ENCODE results near the gene IRF2BPL. TPM values are rescaled to one million over a fixed set of nuclear protein-coding genes. Genes with fewer than 3 reads are reported as not detected.

IRF2BPL gene
- total and polyA plus RNA-seq, 2 of the 8 experiments (the other 6 are each of a cell fraction or from before 2014, with no cell fraction given): 18.8 to 57.0 TPM

- peak overlapping the region; percentile 1; the same call in 1 of the 2 replicates for H2BK15ac ChIP-seq (ENCODE audit: low read length)
- H3K14ac ChIP-seq (ENCODE audit: insufficient read length): no peak overlapping the region
- ChIA-PET POLR2A (ENCODE audit: partially characterized antibody) (interaction anchor here (0.8 to 2.5 kb wide), 6 partner anchors 10 to 51 kb away, joined by 3 to 15 read pairs (median 4); no protein-coding TSS in a partner anchor), CTCF (ENCODE audit: partially characterized antibody) (interaction anchor here (0.7 to 25.2 kb wide), 16 partner anchors 8 to 133 kb away, joined by 3 to 280 read pairs (median 6); no protein-coding TSS in a partner anchor)
- no peak overlapping the region for H3K27ac ChIP-seq (ENCODE audit: low read depth, low read length)
- H3K23ac ChIP-seq (ENCODE audit: insufficient read length): no peak overlapping the region
- H3K23me2 ChIP-seq (ENCODE audit: low read depth, low read length): no peaks in the 10 kb centered on the region; the same call in 1 of the 2 replicates
- H3K9ac ChIP-seq (replicated peaks in 1 of 4; ENCODE audit: extremely low read depth in 1 of 4, low read depth in 3 of 4, low read length in 3 of 4): no peak overlapping the region
- no peak overlapping the region for H3K4ac ChIP-seq (replicated peaks; ENCODE audit: insufficient read length, low read depth, low read length)
- H2AK5ac ChIP-seq (ENCODE audit: low read depth, low read length): no peak overlapping the region
- DNase-seq (ENCODE audit: low read depth in 1 of 2, low spot score in 2 of 2) (no peak), FAIRE-seq (no peak)
- no peak overlapping the region for H3K4me3 ChIP-seq (ENCODE audit: extremely low read depth in 1 of 4, insufficient read depth in 2 of 4, low read depth in 3 of 4, low read length in 4 of 4)
- no peak overlapping the region for H2BK20ac ChIP-seq (ENCODE audit: low read length)
- no peak overlapping the region for H3K56ac ChIP-seq (replicated peaks; ENCODE audit: insufficient read length, low read depth, low read length)
- peaks cover 3% of the 10 kb centered on the region; the same call in 1 of the 2 replicates for H3K79me1 ChIP-seq (ENCODE audit: low read depth, low read length)
- H3K27me3 ChIP-seq (replicated peaks in 1 of 4; ENCODE audit: control insufficient read depth in 3 of 4, extremely low read depth in 1 of 4, insufficient read depth in 3 of 4, low read length in 3 of 4): no peaks in the 10 kb centered on the region
- WGBS, 2 experiments (ENCODE audit: extremely low coverage in 1 of 2, insufficient coverage in 1 of 2, insufficient read length in 1 of 2, insufficient replicate concordance in 2 of 2, low coverage in 1 of 2, low lambda C conversion rate in 2 of 2, missing lambda C conversion rate in 1 of 2): 97% methylated on average over 3 of the region's 3 CpGs; no CpG with 5 or more reads in 1 of the 2 experiments
- no peak overlapping the region for H4K5ac ChIP-seq (ENCODE audit: insufficient read length, low read depth, low read length)
- H2BK5ac ChIP-seq (ENCODE audit: low read depth, low read length): no peak overlapping the region; the same call in 1 of the 2 replicates
- H4K20me1 ChIP-seq (replicated peaks in 1 of 2; ENCODE audit: control insufficient read depth in 1 of 2, insufficient read depth in 2 of 2, low read length in 2 of 2): no peaks in the 10 kb centered on the region
- no peaks in the 10 kb centered on the region for H3K79me2 ChIP-seq (ENCODE audit: control insufficient read depth in 1 of 2, insufficient read depth in 2 of 2, low read length in 2 of 2)
- peak overlapping the region; percentile 64; the same call in 1 of the 2 replicates for H3K18ac ChIP-seq (ENCODE audit: extremely low read depth, low read length)
- no peak overlapping the region for H4K8ac ChIP-seq (ENCODE audit: extremely low read depth, insufficient read depth, low read length)
- H2BK12ac ChIP-seq (ENCODE audit: low read depth, low read length): 0 out of 2 replicates have a peak overlapping the region, but pooled peaks have one; percentile 46
- no peaks in the 10 kb centered on the region for H3K9me3 ChIP-seq (ENCODE audit: insufficient read depth in 2 of 2, low read depth in 1 of 2, low read length in 1 of 2)
- no peak overlapping the region for H4K91ac ChIP-seq (replicated peaks; ENCODE audit: insufficient read length, low read length)
- H3K4me1 ChIP-seq (replicated peaks in 1 of 4; ENCODE audit: control insufficient read depth in 3 of 4, insufficient read depth in 4 of 4, low read length in 3 of 4): peaks cover 5 to 32% (median 11%) of the 10 kb centered on the region in 4 experiments; a peak in 6 of 7 replicates
- no peaks in the 10 kb centered on the region for H3K36me3 ChIP-seq (ENCODE audit: control insufficient read depth in 2 of 4, insufficient read depth in 4 of 4, low read length in 3 of 4)
- no peak overlapping the region for H2BK120ac ChIP-seq (replicated peaks; ENCODE audit: low read depth, low read length)
- H3K4me2 ChIP-seq (ENCODE audit: insufficient read depth in 1 of 2, low read depth in 2 of 2, low read length in 2 of 2): no peak overlapping the region
- no peak overlapping the region for H2AFZ ChIP-seq (ENCODE audit: low read length)
- TF ChIP-seq FOSL1 (IDR thresholded peaks at IDR 0.05; ENCODE audit: insufficient read depth, low read depth, low read length) (no peak), ASH2L (IDR thresholded peaks at IDR 0.05; ENCODE audit: low read length) (no peak), EGR1 (IDR thresholded peaks at IDR 0.05; ENCODE audit: borderline replicate concordance, low read depth, low read length) (no peak), JUN (IDR thresholded peaks at IDR 0.05; ENCODE audit: low read depth, low read length) (no peak), SP4 (IDR thresholded peaks at IDR 0.05; ENCODE audit: low read length) (no peak), BACH1 (IDR thresholded peaks at IDR 0.05; ENCODE audit: low read length) (no peak)
Observed at GRCh38 chr14:77009014-77009413, 19.5 kb downstream of the IRF2BPL start.
